ENCODE data around the gene SCARF2.
"Not testable (repeated sequence)": the region's sequence is repeated elsewhere in the genome, so short reads cannot be mapped to it uniquely, and the experiment has no call there.

SCARF2 gene

GRCh38 chr22:20428496-20429253, 8.9 kb downstream of the SCARF2 start:
- DNase-seq (ENCODE audit: low read depth): no peak

- DNase-seq (ENCODE audit: low read depth): no peak
These were observed 9.6 kb downstream of the SCARF2 start for GRCh38 chr22:20427945-20428417.

- no peak for DNase-seq (ENCODE audit: low read depth)
These were observed 10.3 kb downstream of the SCARF2 start for GRCh38 chr22:20427104-20427944.

GRCh38 chr22:20426259-20426615, 11.4 kb downstream of the SCARF2 start:
- DNase-seq (ENCODE audit: low read depth): no peak

- no peak for DNase-seq (ENCODE audit: low read depth)
These were observed 11.9 kb downstream of the SCARF2 start for GRCh38 chr22:20425566-20426258.

GRCh38 chr22:20424932-20425565, 12.6 kb downstream of the SCARF2 start:
- DNase-seq (ENCODE audit: low read depth): no peak

- no peak for DNase-seq (ENCODE audit: low read depth)
These were observed 13.1 kb downstream of the SCARF2 start for GRCh38 chr22:20424568-20424931.

GRCh38 chr22:20423906-20424551, 13.6 kb downstream of the SCARF2 start:
- no peak for DNase-seq (ENCODE audit: low read depth)

- DNase-seq (ENCODE audit: low read depth): no peak
These were observed 14.4 kb downstream of the SCARF2 start for GRCh38 chr22:20423008-20423905.

- DNase-seq (ENCODE audit: low read depth): no peak
These were observed 15.2 kb downstream of the SCARF2 start for GRCh38 chr22:20422271-20423007.

GRCh38 chr22:20421507-20421874, 16.1 kb downstream of the SCARF2 start:
- peak; percentile 48 for DNase-seq (ENCODE audit: low read depth)

- no peak for DNase-seq (ENCODE audit: low read depth)
These were observed 17.3 kb downstream of the SCARF2 start for GRCh38 chr22:20420157-20420842.

GRCh38 chr22:20419664-20419951, 18.0 kb downstream of the SCARF2 start:
- no peak for DNase-seq (ENCODE audit: low read depth)

GRCh38 chr22:20418211-20418788, 19.3 kb downstream of the SCARF2 start:
- DNase-seq (ENCODE audit: low read depth): peak; percentile 69

GRCh38 chr22:20415699-20416098, 21.9 kb downstream of the SCARF2 start:
- not testable (repeated sequence) for DNase-seq (ENCODE audit: low read depth)

GRCh38 chr22:20415241-20415640, 22.4 kb downstream of the SCARF2 start:
- not testable (repeated sequence) for DNase-seq (ENCODE audit: low read depth)

- no peak for DNase-seq (ENCODE audit: low read depth)
These were observed 23.2 kb downstream of the SCARF2 start for GRCh38 chr22:20414450-20414849.

GRCh38 chr22:20414059-20414440, 23.6 kb downstream of the SCARF2 start:
- DNase-seq (ENCODE audit: low read depth): no peak

Measured in amniotic epithelial cell (primary cell).